GM23338 (cell line): ENCODE measurements around the gene CAMK1. TPM values are rescaled to one million over a fixed set of nuclear protein-coding genes. Genes with fewer than 3 reads are reported as not detected.

Experiments
- ATAC-seq: fragments of 200-7000 bp; cut with Tn5 transposase; 3 replicates; pipeline ENCODE4 v1.9.1; 2020
- DNase-seq: peaks from one replicate; pipeline ENCODE4 v3.0.0-alpha.2; 2015; ENCODE audit warnings: low spot score
- H2AFZ ChIP-seq: fragments of 200-600 bp; sonication (generic); 2 replicates; pipeline ENCODE4 v1.8.0; 2016; ENCODE audit warnings: antibody characterized with exemption, mild to moderate bottlenecking, moderate library complexity
- H3F3A ChIP-seq: fragments of 200-600 bp; sonication (generic); replicated peaks from 2 replicates; pipeline ENCODE4 v1.8.0; 2017; ENCODE audit warnings: antibody characterized with exemption, mixed run types, low read depth
- H3K27ac ChIP-seq: fragments of 200-600 bp; sonication (generic); 2 replicates; pipeline ENCODE4 v1.6.1; 2016; ENCODE audit warnings: low read depth
- H3K27me3 ChIP-seq: fragments of 200-600 bp; sonication (generic); 2 replicates; pipeline ENCODE4 v1.8.0; 2016; ENCODE audit warnings: mild to moderate bottlenecking, mixed run types, moderate library complexity; ENCODE audit not compliant: insufficient read depth
- H3K36me3 ChIP-seq: fragments of 200-600 bp; sonication (generic); 2 replicates; pipeline ENCODE4 v1.8.0; 2016; ENCODE audit warnings: mild to moderate bottlenecking; ENCODE audit not compliant: insufficient read depth
- H3K4me1 ChIP-seq: fragments of 200-600 bp; sonication (generic); 2 replicates; pipeline ENCODE4 v1.8.0; 2016; ENCODE audit warnings: mild to moderate bottlenecking, moderate library complexity; ENCODE audit not compliant: insufficient read depth
- H3K4me2 ChIP-seq: fragments of 200-600 bp; sonication (generic); 2 replicates; pipeline ENCODE4 v1.7.1; 2017; ENCODE audit warnings: mixed run types
- H3K4me3 ChIP-seq: fragments of 200-600 bp; sonication (generic); 2 replicates; pipeline ENCODE4 v1.6.1; 2016; ENCODE audit warnings: mixed run types
- H3K79me2 ChIP-seq: fragments of 200-600 bp; sonication (generic); replicated peaks from 2 replicates; pipeline ENCODE4 v1.8.0; 2017; ENCODE audit warnings: mild to moderate bottlenecking; ENCODE audit not compliant: insufficient read depth
- H3K9me2 ChIP-seq: fragments of 200-600 bp; sonication (generic); 2 replicates; pipeline ENCODE4 v1.8.0; 2017; ENCODE audit not compliant: insufficient read depth
- H4K20me1 ChIP-seq: fragments of 200-600 bp; sonication (generic); replicated peaks from 2 replicates; pipeline ENCODE4 v1.8.0; 2017; ENCODE audit warnings: mild to moderate bottlenecking; ENCODE audit not compliant: insufficient read depth
- H3K27ac Mint-ChIP-seq: 2 replicates; pipeline ENCODE4 v1.8.0; 2020; ENCODE audit warnings: inconsistent platforms, mild to moderate bottlenecking, moderate library complexity, mixed read lengths
- H3K27me3 Mint-ChIP-seq: 3 replicates; pipeline ENCODE4 v1.8.0; 2022; ENCODE audit warnings: low read depth, mild to moderate bottlenecking, moderate library complexity, mixed read lengths, inconsistent platforms; ENCODE audit not compliant: insufficient read depth, poor library complexity
- H3K36me3 Mint-ChIP-seq: 3 replicates; pipeline ENCODE4 v1.8.0; 2021; ENCODE audit warnings: low read depth, mild to moderate bottlenecking, inconsistent platforms, moderate library complexity, mixed read lengths
- H3K4me1 Mint-ChIP-seq: 3 replicates; pipeline ENCODE4 v1.8.0; 2020; ENCODE audit warnings: mild to moderate bottlenecking, inconsistent platforms, mixed read lengths
- H3K4me3 Mint-ChIP-seq: 3 replicates; pipeline ENCODE4 v1.8.0; 2021; ENCODE audit warnings: moderate library complexity, mild to moderate bottlenecking, inconsistent platforms, mixed read lengths
- H3K9me3 Mint-ChIP-seq: 3 replicates; pipeline ENCODE4 v1.8.0; 2020; ENCODE audit warnings: moderate library complexity, mild to moderate bottlenecking, inconsistent platforms, mixed read lengths
- CTCF ChIP-seq, 2 experiments: fragments of 200-600 bp in 1 of 2; sonication (generic) in 1 of 2; conservative IDR thresholded peaks; 2 replicates each; pipeline versions ENCODE4 v1.5.1 to v1.6.1; 2016 to 2017; ENCODE audit warnings: antibody characterized with exemption in 2 of 2, low read depth in 2 of 2, mild to moderate bottlenecking in 2 of 2, moderate library complexity in 1 of 2
- ETS1 ChIP-seq: IDR thresholded peaks from 2 replicates; pipeline ENCODE4 v1.6.1; 2016; ENCODE audit warnings: antibody characterized with exemption
- EZH2 ChIP-seq: fragments of 200-600 bp; sonication (generic); IDR thresholded peaks from one replicate; pipeline ENCODE4 v1.8.0; 2017; ENCODE audit warnings: antibody characterized with exemption, mild to moderate bottlenecking, low read depth; ENCODE audit not compliant: unreplicated experiment
- EZH2phosphoT487 ChIP-seq: fragments of 200-600 bp; sonication (generic); IDR thresholded peaks from one replicate; pipeline ENCODE4 v1.8.1; 2018; ENCODE audit warnings: antibody characterized with exemption; ENCODE audit not compliant: unreplicated experiment
- JUNB ChIP-seq: IDR thresholded peaks from one replicate; pipeline ENCODE4 v1.6.1; 2016; ENCODE audit warnings: antibody characterized with exemption; ENCODE audit not compliant: unreplicated experiment
- NANOG ChIP-seq: IDR thresholded peaks from 2 replicates; pipeline ENCODE4 v1.6.1; 2016; ENCODE audit warnings: antibody characterized with exemption, borderline replicate concordance
- POLR2AphosphoS5 ChIP-seq: IDR thresholded peaks from 2 replicates; pipeline ENCODE4 v1.6.1; 2016; ENCODE audit warnings: antibody characterized with exemption, low read depth
- REST ChIP-seq: IDR thresholded peaks from one replicate; pipeline ENCODE4 v1.6.1; 2018; ENCODE audit warnings: antibody characterized with exemption; ENCODE audit not compliant: unreplicated experiment
- ZNF114 ChIP-seq: fragments of 250-450 bp; sonication (Bioruptor Pico); IDR thresholded peaks from 2 replicates; pipeline ENCODE4 v1.5.0; 2020; ENCODE audit warnings: mild to moderate bottlenecking, moderate library complexity
- ZNF331 ChIP-seq: fragments of 250-450 bp; sonication (Bioruptor Pico); IDR thresholded peaks from 2 replicates; pipeline ENCODE4 v1.5.0; 2020; ENCODE audit warnings: low read depth, mild to moderate bottlenecking, moderate library complexity
- ZNF462 ChIP-seq: fragments of 250-450 bp; sonication (Bioruptor Pico); IDR thresholded peaks from 2 replicates; pipeline ENCODE4 v1.5.0; 2020; ENCODE audit warnings: mild to moderate bottlenecking, moderate library complexity
- polyA plus RNA-seq: library from polyadenylated mRNA; unstranded; fragments of >200 nt; fragmentation: Nextera tagmentation; extraction: Ambion mirVana; gene quantifications from 2 replicates; pipeline ENCODE4 v1.2.1, GENCODE V29; 2016
- total RNA-seq: library from RNA; depleted of rRNA; stranded (reverse); fragments of >200 nt; shearing (Covaris generic); gene quantifications from 2 replicates; pipeline ENCODE4 v1.2.3, GENCODE V29; 2014

CAMK1 gene
- total and polyA plus RNA-seq, 2 experiments from 2014 or later, result 4.4 TPM

- TF ChIP-seq NANOG, result no peak
- no peak for TF ChIP-seq ZNF331
- TF ChIP-seq POLR2AphosphoS5, result no peak
- TF ChIP-seq REST, result no peak
- TF ChIP-seq EZH2, result no peak
- no peak for TF ChIP-seq JUNB
These were observed 15.2 kb upstream of the CAMK1 start (continued) for GRCh38 chr3:9784965-9785364.

- Mint-ChIP-seq H3K36me3 (peaks cover 68% of the 10 kb centered on the region), H3K27ac (no peak overlapping the region), H3K4me1 (no peaks in the 10 kb centered on the region), H3K27me3 (peaks cover 4% of the 10 kb centered on the region), H3K9me3 (no peaks in the 10 kb centered on the region), H3K4me3 (no peak overlapping the region)
- DNase-seq, result no peak
- Histone ChIP-seq H3K4me2 (no peak overlapping the region), H3K27ac (no peak overlapping the region), H3K27me3 (no peaks in the 10 kb centered on the region), H3K79me2 (no peaks in the 10 kb centered on the region), H4K20me1 (no peaks in the 10 kb centered on the region; the same call in 1 of the 2 replicates), H3K4me1 (no peaks in the 10 kb centered on the region), H3K4me3 (no peak overlapping the region), H3K36me3 (peaks cover 8% of the 10 kb centered on the region; the same call in 1 of the 2 replicates), H2AFZ (no peak overlapping the region), H3K9me2 (no peaks in the 10 kb centered on the region), H3F3A (0 out of 2 replicates have a peak, but pooled peaks cover 8% of the 10 kb centered on the region)
- ATAC-seq, result no peak
- TF ChIP-seq ETS1 (no peak), EZH2phosphoT487 (no peak), ZNF114 (CRISPR knock-in tag) (no peak), CTCF (conservative IDR thresholded peaks at IDR 0.05; ENCODE audit: low read depth in 2 of 2) (no peak), ZNF462 (CRISPR knock-in tag) (no peak), EZH2 (no peak), JUNB (no peak), POLR2AphosphoS5 (no peak), NANOG (no peak), ZNF331 (no peak)
These were observed 14.2 kb upstream of the CAMK1 start for GRCh38 chr3:9783954-9784353.
